GM21529 (cell line): ENCODE data around the gene ST6GAL1.

ENCODE experiments used
- ATAC-seq: cut with Tn5 transposase; IDR thresholded peaks from one replicate; pipeline ENCODE4 v1.9.1; 2021; ENCODE audit not compliant: unreplicated experiment

Gene ST6GAL1

DNA sequence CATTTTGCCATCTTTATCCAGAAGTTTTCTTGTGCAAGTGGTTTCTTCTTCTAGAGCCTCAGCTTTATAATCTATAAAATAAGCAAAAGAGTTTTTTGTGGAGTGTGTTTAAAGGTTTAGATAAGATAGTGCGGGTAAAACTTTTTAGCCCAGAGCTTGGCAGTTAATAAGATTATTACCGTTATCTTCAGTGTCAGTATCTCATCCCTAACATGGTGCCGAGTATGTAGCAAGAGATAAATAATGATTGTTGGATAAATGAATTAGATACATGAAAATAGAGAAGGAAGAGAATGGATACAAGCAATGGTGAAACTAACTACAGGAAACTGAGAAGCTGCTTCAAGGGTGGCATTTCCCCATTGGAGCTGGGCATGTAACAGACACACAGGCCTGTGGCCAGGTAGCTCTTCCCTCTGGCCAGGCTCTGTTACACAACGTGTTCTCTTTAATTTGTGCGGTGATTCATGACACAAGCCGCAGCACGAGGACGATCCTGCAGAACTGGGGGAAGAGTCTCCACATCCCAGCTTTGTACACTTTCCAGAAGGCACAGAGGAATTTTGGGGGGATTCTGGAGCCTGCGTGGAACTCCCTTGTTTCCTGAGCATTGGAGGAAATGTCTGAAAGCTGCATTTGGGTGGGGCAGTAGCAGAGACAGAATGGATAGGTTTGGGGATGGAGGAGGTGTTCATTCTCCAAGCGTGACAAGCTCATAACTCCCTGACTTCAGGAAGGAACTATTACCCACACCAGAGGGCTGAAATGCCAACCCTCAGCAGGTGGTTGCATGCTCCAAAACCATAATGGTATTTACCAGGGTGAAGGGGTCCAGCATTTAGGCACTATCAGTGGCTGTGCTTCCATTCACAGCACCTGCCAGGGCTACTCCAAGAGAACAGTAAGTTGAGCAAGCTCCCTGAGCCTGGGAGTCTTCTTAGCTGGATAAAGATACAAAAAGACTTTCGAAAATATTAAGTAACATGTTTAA lies 14.2 kb upstream of the ST6GAL1 start:
- ATAC-seq: no peak

DNA sequence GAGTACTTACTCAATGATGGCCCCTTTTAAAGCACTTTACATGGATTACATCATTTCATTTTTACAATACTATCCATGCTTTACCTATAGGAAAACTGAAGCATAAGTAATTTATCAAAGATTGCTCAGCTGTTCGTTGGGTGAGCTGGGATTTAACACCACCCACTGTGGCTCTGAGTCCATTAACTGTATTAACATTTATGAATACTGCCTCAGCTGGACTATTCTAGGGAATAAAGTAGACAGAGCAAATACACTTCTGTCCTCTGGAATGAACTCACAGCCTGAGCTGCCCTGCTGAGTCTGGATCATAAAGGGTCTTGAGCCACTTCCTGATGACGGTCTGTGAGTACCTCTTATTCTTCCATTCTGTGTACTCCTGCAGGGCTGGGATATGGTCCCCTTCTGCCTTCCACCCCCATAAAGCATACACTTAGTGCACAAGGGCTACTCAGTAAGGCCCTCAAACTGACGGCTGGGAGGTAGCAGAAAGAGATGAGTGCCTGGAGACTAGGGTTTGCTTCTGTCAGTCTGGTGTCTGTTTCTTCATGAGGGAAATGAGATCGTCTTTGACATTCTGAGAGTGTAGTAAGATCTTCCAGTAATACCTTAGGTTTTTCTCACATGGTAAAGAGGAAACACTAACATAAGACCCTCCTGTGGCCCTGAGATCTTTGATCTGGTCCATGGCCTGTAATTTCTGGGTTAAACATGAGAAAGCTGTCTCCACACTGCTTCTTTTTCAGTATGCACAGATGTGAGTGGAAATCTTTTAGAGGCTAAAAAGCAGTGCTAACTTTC lies 12.6 kb upstream of the ST6GAL1 start:
- ATAC-seq: no peak

DNA sequence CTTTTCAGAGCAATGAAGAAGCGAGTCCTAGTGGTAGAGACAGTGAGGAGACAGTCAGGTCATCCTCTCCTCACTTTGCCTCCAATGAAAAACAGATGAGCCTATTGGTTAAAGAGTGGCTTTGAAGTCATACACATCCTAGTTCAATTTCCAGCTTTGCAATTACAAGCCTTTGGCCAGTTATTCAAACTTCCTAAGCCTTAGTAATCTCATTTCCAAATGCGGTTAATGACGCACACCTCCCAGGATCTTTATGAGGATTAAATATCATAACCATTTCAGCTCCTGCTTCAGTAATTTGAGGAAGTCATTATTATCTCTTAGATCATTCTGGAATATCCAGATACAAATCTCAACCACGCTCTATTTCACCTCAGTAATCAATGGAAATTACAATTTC lies 10.0 kb upstream of the ST6GAL1 start:
- no peak for ATAC-seq

DNA sequence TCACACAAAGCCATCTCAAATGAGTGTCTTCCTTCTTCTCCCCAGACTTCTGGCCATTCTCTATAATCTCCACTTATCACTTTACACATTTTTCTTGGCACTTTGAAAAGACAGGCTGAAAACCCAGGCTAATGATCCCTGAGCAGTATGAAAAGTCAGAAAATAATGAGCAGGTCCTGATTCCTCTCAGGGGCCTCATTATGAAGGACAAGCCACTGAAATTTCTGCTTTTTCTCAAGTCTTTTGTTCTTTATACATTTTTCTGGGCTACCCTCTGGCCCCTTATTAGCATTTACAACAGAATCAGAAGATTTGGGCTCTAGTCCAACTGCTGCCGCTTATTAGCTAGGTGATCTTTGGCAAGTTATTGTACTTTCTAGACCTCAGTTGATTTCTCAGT lies 9.5 kb upstream of the ST6GAL1 start:
- no peak for ATAC-seq

DNA sequence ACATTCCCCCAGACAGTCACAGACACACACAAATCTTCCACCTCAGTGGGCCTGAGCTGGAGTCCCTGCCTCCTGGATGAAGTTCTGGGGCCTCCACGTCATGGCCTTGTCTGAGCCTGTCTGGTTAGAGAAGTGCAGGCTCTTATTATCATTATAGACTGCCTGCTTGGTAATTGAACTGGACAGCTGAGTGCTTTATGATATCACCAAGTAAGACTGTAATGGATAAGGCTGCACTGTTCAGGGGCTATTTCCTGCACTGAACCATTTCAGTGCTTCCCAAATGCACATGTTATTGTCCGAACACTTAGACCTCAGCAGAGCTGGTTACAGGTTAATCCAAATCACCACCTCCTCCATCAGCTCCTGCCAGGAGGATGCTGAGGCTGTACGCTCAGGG lies 8.7 kb upstream of the ST6GAL1 start:
- no peak for ATAC-seq

DNA sequence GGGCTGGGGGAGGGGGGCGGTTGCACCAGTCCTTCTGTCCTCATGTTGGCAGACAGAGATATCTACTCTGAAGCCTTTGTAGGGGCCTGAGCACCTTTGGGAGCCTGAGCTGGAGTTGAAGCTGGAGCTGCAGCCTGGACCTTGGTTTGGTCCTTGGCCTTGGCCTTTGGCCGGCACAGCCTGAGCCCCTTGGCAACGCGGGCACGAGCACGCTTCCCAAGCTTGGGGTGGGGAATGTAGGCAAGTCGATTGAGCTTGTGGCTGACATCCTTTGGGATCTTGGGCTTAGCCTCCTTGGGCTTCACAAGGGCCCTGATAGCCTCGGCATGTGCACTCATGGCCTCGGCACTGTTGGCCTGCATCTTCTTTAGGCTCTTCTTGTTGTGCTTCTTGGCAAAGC lies 8.1 kb upstream of the ST6GAL1 start:
- ATAC-seq: no peak

DNA sequence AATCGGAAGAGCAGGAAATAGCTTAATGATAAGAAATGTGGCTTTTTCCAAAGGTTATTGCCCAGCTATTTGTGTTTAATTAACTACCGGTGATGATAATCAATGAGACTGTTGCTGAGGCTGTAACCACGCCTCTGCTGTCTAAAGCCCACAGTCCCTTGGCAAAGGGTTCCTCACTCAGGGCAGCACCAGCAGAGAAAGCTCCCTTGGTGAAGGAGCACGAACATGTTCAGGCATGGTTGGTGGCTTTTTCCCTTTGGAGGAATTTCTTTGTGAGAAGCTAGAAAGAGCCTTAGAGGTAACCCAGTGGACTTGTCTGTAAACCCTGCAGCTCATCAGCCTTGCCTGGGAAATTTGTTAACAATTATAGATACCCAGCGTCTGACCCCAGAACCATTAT lies 7.5 kb upstream of the ST6GAL1 start:
- no peak for ATAC-seq

DNA sequence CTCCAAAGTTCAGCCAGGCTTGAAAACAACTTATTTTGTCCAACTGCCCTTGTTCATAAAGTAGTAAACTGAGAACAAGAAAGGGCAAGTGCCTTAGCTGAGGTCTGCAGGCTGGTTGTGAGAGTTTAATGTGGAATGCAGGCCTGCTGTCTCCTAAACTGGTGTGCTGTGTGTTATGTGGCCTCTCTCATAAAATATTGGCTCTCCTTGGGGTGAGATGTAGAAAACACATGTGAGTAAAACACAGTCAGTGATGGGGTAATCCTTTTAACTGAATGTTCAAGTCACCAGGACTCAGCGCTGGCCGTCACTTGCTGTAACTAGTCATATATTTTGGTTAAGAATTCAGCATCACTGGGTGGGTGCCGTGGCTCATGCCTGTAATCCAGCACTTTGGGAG lies 7.1 kb upstream of the ST6GAL1 start:
- ATAC-seq: no peak

DNA sequence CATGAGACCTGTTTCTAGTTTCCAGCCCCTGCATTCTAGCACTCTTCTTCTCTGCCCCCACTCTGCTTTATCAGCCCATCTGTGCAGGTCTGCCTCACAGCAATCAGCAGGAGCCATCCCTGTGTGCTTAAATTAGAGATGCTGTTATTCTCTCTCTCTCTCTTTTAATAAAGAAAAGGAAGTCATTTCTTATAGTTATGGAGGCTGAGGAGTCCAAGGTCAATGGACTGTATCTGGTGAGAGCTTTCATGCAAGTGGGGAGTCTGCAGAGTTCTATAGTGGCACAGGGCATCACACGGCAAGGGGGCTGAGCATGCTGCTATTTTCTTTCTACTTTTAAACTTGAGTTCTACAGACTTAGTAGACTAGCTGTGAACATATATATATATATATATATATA lies 4.5 kb upstream of the ST6GAL1 start:
- ATAC-seq: no peak

DNA sequence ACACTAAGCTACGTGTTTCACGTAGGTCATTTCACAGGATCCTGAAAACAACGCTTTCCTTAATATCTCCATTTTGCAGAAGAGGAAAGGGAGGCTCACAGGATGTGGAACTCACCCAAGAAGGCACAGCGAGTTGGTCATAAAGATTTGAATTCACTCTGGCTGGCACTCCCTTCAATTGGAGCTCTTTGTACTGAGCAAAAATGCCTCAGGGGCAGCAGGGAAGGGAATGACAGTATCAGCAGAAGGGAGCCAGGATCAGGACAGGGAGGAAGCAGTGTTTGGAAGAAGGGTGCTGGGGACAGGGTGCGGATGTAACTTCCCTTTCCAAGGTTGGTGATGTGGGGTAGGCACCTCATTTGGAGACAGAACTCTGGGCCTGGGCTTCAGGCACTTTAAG lies 1.1 kb upstream of the ST6GAL1 start:
- no peak for ATAC-seq

DNA sequence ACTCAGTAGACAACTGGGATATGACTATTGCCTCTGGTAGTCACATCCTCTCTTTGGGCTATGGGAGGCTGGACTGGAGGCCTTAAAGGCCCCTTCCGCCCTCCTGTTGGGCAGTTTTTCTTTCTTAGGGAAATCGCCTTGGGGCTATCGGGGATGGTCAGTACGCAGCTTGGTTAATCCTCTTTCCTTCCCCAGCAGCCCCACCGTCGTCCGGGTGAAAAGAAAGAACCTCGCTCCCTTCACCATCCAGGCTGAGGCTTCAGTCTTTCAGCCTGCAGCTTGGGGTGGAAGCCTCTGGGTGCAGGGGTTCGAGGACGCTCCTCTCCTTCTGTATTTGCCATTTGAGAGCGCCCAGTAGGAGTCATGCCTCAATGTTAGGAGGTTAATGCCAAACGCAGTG lies 641 bp upstream of the ST6GAL1 start:
- ATAC-seq: no peak

DNA sequence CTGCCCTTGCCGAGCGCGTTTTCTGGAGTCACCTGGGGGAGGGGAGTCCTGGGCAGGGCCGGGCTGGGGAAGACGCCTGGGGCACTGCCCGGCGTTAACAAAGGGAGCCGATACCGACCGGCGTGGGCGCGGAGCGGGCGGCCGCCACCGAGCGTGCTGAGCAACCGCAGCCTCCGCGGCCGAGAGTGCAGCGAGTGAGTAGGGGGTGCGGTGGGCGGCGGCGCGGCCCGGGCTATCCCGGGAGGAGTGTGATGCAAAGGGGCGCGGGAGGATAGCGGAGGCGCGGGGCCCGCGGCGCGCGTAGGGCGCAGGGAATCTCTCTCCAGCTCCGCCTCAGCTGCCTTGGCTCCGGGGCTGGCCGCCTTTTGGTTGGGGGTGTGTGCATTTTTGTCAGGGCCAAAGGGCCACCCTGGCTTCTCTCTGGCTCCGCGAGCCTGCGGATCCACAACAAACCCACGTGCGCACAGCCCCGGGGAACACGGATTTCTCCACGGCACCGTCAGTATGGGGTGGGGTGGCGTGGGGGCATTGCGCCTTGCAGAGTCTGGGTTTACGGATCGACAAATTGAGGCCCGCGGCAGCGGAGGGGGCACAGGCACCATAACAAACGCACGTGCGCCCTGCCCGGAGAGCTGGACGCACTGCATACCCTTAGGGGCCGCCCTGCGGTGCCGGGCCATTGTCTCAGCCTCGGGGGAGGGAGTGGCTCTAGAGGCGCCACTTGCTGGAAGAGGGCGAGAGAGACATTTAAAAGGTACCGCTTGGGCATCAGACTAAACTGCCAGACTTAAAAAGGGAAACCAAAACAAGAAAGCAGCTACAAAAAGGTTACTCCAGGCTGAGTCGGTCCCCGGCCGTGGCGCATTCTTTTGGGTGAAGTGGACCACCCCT lies 560 bp downstream of the ST6GAL1 start:
- ATAC-seq: peak; percentile 74

DNA sequence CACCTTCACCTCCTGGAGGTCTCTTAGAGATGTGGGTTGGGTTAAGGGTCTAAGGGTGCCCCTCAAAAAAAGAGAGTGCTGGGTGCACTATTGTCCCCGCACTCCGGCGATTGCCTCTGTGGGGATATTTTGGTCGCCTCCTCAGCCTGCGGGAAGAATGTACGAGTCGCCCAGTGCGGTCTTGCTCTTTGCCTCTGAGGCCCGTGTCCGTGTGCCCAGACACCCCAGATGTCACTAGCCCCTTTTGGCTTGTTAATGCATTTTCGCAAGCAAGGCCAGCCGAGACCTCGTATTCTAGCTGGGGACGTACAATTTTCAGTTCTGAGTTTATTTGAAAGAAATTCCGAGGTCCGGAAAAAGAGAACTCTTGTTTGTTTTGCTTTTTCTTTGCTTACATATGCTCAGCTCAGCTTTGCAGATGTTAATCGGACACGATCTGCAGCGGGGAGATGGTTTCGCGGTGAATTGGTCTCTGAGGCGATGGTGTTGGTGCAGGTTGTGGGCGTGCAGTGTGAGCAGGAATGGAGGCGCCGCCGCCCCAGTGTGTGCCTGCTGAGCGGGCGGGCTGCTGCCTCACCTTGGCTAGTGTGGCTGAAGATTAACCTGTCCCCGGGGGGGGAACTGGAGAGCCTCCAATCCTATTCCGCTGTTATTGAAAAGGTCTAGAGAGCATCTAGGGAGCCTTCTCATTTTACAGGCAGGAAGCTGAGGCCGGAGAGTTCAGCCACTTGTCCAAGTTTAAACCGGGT lies 1.4 kb downstream of the ST6GAL1 start:
- ATAC-seq: peak; percentile 41

DNA sequence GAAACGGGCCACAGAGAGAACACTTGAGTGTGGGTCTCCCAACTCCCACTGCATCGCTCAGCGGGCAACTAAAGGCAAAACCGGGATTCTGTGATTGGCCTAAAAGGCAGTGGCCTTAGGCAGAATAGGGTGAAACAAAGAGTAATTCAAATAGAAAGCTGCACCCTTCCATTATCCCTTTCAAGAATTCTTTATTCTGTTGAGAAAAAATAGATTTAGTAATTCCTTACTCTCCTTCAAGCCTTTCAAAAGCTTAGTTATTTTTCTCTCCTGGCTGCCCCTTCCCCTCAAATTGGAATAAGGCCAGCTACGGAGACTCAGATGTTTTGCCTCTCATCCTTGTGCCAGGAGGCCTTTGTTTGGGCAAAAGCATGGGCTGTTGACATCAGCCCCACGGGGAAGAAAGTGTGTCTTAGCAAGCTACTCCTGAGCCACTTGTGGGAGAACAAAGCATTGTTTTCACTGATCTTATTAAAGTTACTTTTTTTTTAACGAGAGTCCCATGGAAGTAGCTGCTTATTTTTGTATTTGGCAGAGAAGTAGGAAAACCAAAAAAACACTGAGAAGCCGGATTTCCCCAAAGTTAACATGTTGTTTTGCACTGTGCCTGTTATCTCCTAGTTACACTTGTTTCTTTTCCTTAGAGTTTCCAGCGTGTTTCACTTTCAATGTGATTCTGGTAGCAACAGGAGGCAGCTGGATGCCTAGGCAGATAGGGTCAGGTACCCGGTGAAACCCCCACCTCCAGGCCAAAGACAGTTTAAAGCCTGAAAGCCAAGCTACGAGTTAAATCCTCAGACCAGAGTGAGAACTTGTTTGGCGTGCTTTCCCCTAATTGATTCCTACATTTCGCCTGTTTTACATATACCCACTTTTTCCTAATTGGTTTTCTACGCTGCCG lies 2.2 kb downstream of the ST6GAL1 start:
- ATAC-seq: no peak

DNA sequence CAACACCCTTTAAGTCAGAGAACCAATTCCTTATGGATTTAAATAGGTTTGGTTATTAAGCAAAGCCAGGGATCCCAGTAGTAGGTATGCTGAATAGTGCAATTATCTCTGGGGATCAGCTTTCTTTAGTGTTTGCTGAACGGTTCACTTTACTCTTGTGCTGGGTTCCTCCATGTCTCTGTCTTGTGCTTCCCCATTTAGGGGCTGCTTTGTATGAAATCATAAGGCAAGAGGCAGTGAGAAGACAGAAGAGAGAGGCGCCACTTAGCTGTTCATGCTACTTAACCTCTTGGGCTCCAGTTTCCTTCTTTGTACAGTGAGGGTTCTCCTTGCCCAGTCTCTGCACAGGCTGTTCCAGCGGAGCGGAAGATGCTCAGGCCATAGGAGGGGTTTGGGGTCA lies 3.5 kb downstream of the ST6GAL1 start:
- no peak for ATAC-seq

DNA sequence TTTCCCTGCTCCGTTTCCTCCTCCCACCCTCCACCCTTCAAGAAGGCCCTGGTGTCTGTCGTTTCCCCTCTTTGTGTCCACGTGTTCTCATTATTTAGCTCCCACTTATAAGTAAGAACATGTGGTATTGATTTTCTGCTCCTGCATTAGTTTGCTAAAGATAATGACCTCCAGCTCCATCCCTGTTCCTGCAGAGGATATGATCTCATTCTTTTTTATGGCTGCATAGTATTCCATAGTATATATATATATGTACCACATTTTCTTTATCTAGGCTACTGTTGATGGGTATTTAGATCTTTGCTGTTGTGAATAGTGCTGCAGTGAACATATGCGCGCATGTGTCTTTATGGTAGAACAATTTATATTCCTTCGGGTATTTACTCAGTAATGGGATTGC lies 4.8 kb downstream of the ST6GAL1 start:
- ATAC-seq: no peak

DNA sequence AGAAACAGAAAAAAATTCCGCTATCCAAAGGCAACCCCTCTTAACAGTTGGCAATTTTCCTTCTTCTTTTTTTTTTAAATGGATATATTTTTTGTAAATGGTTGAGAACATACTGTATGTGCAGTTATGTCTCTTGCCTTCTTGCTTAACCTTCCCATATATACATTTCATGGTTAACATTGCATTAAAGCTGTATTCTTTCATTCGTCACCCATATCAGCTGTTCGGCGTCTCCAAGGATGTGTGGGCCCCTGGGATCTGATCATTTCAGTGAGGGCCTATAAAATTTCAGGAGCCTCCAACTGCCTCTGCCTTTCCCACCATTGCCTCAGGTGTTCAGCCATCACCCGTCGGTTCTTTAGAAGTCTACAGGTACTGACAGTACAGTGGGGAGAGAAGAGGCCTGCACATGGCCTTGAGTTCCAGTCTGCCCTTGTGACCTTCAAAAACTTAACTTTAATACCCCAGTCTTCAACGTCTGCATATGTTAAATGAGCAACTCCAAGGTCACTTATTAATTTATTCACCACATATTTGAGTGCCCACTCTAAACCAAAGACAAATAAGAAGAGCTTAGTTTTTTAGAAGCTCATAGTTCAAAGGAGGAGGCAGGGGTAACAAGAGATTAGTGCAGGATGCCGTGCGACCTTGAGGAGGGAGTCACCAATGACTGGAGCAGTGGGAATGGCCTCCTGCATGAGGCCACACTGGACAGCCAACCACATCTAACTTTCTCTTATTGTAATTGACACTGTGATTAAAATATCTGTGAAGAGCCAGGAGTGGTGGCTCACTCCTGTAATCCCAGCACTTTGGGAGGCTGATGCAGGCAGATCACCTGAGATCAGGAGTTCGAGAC lies 6.9 kb downstream of the ST6GAL1 start:
- no peak for ATAC-seq

DNA sequence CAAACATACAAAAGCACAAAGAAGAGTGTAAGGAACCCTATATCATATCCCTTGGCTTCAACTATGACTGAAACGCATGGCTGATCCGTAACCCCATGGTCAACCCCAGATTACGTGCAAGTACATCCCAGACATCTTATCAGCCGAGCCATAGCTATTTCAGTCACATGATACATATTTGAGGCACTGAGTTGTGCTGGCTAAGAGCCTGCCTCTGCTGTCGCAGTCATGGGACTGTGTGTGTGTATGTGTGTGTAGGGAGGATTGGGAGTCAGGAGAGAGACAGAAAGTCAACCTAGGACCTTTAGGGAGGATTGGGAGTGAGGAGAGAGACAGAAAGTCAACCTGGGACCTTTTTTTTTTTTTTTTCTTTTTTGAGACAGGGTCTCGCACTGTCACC lies 8.4 kb downstream of the ST6GAL1 start:
- no peak for ATAC-seq
